GM19351 (cell line): Measurements from ENCODE around the gene SNX12.
"Not testable (repeated sequence)": the region's sequence is repeated elsewhere in the genome, so short reads cannot be mapped to it uniquely, and the experiment has no call there.

ENCODE experiments used
- ATAC-seq: cut with Tn5 transposase; IDR thresholded peaks from one replicate; pipeline ENCODE4 v1.9.1; 2021; ENCODE audit warnings: mild to moderate bottlenecking, moderate library complexity; ENCODE audit not compliant: unreplicated experiment

The SNX12 gene

GRCh38 chrX:71095033-71095432 lies 26.9 kb upstream of the SNX12 start:
- ATAC-seq, result no peak

GRCh38 chrX:71091263-71091662 lies 23.1 kb upstream of the SNX12 start:
- no peak for ATAC-seq

- no peak for ATAC-seq
These were observed 17.8 kb upstream of the SNX12 start for GRCh38 chrX:71085900-71086299.

- ATAC-seq, result no peak
These were observed 14.7 kb upstream of the SNX12 start for GRCh38 chrX:71082822-71083221.

- ATAC-seq, result no peak
These were observed 14.1 kb upstream of the SNX12 start for GRCh38 chrX:71082124-71082647.

GRCh38 chrX:71081330-71082123 lies 13.4 kb upstream of the SNX12 start:
- ATAC-seq, result no peak

- no peak for ATAC-seq
These were observed 2.4 kb upstream of the SNX12 start for GRCh38 chrX:71070531-71070930.

- ATAC-seq, result peak; percentile 1
These were observed 456 bp downstream of the SNX12 start for GRCh38 chrX:71067712-71068043.

- ATAC-seq, result no peak
These were observed 1.0 kb downstream of the SNX12 start for GRCh38 chrX:71067089-71067488.

- no peak for ATAC-seq
These were observed 8.0 kb downstream of the SNX12 start for GRCh38 chrX:71060127-71060526.

GRCh38 chrX:71057848-71058530 lies 10.1 kb downstream of the SNX12 start:
- ATAC-seq, result no peak

- no peak for ATAC-seq
These were observed 11.3 kb downstream of the SNX12 start for GRCh38 chrX:71056867-71057266.

- no peak for ATAC-seq
These were observed 14.9 kb downstream of the SNX12 start for GRCh38 chrX:71053217-71053621.

GRCh38 chrX:71052721-71053120 lies 15.4 kb downstream of the SNX12 start:
- no peak for ATAC-seq

- ATAC-seq, result not testable (repeated sequence)
These were observed 20.2 kb downstream of the SNX12 start for GRCh38 chrX:71047891-71048290.

- no peak for ATAC-seq
These were observed 50.7 kb downstream of the SNX12 start for GRCh38 chrX:71017396-71017939.
